Stimulated activated effector memory CD8-positive, alpha-beta T cell treated with anti-CD3 and anti-CD28 coated beads, Interleukin-12 subunit alpha, Interleukin-12 subunit beta, amount 100 ng/mL, for 72 hours (primary cell): Measurements from ENCODE around the gene DMC1.

Experiments
- ATAC-seq: fragments of 150-1000 bp; cut with Tn5 transposase; 2 replicates; pipeline ENCODE4 v1.10.0; 2021
- DNase-seq, 2 donors: peaks; one replicate each; pipeline ENCODE4 v3.0.0; 2021 to 2022; ENCODE audit warnings: low spot score in 2 of 2
- H3K27ac Mint-ChIP-seq: one replicate; pipeline ENCODE4 v1.8.0; 2022; ENCODE audit warnings: mild to moderate bottlenecking, mixed read lengths
- H3K36me3 Mint-ChIP-seq: one replicate; pipeline ENCODE4 v1.8.0; 2022; ENCODE audit warnings: mild to moderate bottlenecking, mixed read lengths
- H3K4me1 Mint-ChIP-seq: one replicate; pipeline ENCODE4 v1.8.0; 2022; ENCODE audit warnings: mixed read lengths
- H3K4me3 Mint-ChIP-seq: one replicate; pipeline ENCODE4 v1.8.0; 2022; ENCODE audit warnings: mild to moderate bottlenecking, mixed read lengths
- H3K9me3 Mint-ChIP-seq: one replicate; pipeline ENCODE4 v1.8.0; 2022; ENCODE audit warnings: mixed read lengths

The DMC1 gene

DNA sequence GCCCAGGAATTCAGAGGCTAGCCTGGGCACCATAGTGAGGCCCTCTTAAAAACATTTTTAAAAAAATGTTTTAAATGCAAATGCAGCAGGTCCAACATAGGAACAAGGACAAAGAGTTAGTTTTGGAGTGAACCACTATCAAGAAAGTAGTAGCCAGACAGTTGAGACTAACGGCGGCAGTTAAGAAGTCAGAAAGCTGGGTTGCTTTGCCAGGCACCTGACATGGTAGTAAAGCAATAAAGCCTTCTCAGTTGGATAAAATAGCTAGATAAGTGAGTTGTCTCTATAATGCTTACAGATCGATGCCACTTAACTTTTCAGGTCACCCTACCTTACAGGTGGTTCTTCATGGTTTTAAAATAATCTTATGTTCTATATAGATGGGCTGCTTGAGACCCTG, 47.0 kb downstream of the DMC1 start:
- no peak overlapping the region for H3K27ac Mint-ChIP-seq
- no peak overlapping the region for H3K4me3 Mint-ChIP-seq
- H3K4me1 Mint-ChIP-seq, result no peaks in the 10 kb centered on the region
- H3K36me3 Mint-ChIP-seq, result no peaks in the 10 kb centered on the region
- ATAC-seq, result no peak
- no peak for DNase-seq
- H3K9me3 Mint-ChIP-seq, result no peaks in the 10 kb centered on the region

DNA sequence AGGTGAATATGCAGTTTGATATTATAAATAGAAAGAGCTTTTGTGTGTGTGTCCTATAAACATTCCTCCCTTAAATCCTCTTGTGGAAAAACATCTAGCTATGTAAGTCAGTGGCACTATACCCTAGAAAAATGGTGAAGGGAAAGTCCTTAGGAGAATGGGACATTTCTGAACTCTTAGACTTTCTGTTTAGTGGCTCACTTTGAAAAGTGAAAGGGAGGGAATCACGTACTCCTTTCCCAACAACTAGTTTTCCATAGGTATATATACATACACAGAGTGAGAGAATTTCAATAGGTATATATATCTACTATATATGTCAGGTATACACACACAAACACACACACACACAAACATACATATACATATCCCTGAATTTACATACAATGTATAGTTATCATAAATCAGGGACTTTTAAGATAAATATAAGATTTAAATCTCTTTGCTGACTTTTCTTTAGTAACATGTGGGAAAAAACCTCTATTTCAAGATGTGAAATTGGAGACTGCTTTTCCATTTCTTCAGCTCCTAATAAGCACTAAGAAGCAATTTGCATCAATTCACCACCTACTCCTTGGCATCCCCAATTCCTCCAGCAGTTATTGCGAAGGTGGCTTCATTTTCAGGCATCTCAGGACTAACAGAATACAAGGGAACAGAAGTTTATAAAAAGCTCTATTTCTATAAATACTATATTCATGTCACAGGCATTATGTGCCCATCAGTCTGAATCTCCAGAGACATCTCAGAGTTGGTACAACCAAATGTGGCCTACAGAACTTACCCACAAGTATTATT, 50.3 kb downstream of the DMC1 start:
- ATAC-seq (no peak), DNase-seq (no peak)
- Mint-ChIP-seq H3K4me3 (no peak overlapping the region), H3K9me3 (no peaks in the 10 kb centered on the region), H3K27ac (no peak overlapping the region), H3K36me3 (no peaks in the 10 kb centered on the region), H3K4me1 (no peaks in the 10 kb centered on the region)

DNA sequence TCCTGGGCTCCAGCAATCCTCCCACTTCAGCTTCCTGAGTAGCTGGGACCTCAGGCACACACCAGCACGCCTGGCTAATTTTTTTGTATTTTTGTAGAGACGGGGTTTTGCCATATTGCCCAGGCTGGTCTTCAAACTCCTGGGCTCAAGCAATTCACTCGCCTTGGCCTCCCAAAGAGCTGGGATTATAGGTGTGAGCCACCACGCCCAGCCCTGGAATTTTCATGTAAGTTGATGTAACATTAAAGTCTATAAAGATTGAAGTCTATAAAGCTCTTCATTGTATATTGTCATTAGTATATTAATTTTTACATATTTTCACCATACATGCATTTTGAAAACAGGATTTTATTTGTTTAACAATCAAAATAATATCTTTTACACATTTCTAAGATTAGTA, 51.4 kb downstream of the DMC1 start:
- no peaks in the 10 kb centered on the region for H3K4me1 Mint-ChIP-seq
- H3K9me3 Mint-ChIP-seq, result no peaks in the 10 kb centered on the region
- no peaks in the 10 kb centered on the region for H3K36me3 Mint-ChIP-seq
- H3K4me3 Mint-ChIP-seq, result no peak overlapping the region
- ATAC-seq (no peak), DNase-seq (no peak)
- H3K27ac Mint-ChIP-seq, result no peak overlapping the region

DNA sequence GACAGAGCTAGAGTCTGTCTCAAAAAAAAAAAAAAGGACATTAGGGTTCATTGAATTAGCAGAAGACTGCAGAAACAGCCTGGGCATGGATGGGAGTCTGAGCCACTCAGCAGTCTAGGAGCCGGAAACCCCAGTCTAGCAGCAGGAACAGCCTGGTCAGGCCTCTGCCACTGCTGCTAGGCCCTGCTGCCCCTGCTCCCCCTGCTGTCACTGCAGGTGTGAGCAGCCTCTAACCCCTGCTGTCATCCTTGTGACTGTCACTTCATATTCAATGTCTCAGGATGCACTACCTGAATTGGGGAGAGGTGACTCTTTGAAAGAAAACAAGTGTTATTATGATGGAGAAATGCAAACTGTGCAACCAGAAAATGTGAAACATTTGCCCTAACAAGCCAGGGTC, 56.9 kb downstream of the DMC1 start:
- Mint-ChIP-seq H3K9me3 (no peaks in the 10 kb centered on the region), H3K4me1 (no peaks in the 10 kb centered on the region), H3K27ac (no peak overlapping the region), H3K4me3 (no peak overlapping the region), H3K36me3 (no peaks in the 10 kb centered on the region)
- ATAC-seq (peak; percentile 86), DNase-seq (no peak)

DNA sequence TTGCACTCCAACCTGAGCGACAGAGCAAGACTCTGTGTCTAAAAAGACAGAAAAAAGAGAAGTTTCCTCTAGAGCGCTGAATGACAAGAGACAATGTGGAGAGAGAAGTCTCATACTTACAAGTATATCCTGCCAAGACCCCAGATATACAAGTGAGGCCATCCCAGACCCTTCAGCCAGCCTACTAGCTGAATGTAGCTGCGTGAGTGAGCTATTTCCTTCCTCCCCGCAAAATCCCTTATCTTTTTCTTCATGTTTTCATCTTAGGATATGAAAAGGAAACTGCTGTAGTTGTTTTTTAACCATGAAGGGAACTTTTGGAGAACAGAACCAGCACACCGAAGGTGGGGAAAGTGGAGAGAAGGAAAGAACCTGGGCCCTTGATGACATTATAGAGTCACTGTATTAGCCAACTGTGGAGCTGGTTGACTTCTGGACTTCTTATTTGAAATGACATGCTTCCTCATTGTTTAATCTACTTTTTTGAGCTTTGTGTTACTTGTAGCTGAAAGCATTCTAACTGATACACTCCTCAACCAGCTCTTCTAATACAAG, 59.5 kb downstream of the DMC1 start:
- Mint-ChIP-seq H3K36me3 (peaks cover 15% of the 10 kb centered on the region), H3K27ac (no peak overlapping the region), H3K4me1 (peaks cover 12% of the 10 kb centered on the region), H3K9me3 (no peaks in the 10 kb centered on the region), H3K4me3 (no peak overlapping the region)
- DNase-seq (no peak), ATAC-seq (no peak)

DNA sequence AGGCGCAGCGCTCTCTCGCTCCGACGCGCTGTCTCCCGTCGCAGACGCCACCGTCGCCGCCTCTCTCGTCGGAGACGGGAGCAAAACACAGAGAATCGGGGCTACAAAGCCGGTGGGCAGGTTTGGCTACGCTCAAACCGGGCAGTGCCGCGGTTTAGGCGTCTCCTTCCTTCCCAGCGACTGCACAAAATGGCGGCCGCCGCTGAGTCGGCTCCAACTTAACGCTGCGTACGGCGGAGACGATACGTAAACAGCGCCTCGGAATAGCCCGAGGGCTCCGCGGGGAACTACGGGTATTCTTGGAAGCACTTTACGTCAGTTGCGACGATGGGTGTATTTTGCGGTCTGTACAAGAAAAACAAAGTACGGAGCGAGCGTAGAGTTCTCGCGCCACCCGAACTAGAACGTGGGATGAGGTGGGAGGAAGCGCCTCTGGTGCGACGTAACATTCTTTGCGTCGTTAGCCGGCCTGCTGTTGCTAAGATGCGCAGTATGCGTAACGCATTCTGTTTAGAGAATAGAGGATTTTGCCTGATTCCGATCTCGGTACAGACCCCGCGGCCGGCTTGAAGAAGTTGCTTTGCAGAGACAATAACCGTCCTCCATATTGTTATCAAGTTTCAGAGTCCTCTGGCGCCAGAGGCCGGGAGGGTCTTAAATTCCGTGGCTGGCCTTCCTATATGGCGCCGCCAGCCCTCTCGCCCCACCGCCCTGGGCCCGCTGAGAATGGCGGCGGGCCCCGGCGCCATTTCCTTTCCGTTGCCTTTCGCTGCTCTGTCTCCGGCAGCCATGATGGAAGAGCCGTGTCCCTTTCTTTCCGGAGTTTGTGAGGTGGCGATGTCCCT, 63.6 kb downstream of the DMC1 start, which contains the start of gene DDX17:
TSS of gene DDX17 (minus strand) at position 194 of the 845 bp plus-strand sequence.
- H3K4me3 Mint-ChIP-seq, result peak within 1 kb of the TSS; percentile 98
- peak; percentile 90 for ATAC-seq
- peak within 1 kb of the TSS; percentile 100 for H3K27ac Mint-ChIP-seq
- peaks cover 43% of the 10 kb centered on the region for H3K4me1 Mint-ChIP-seq
- DNase-seq, result peak; percentile 96 to 98
- no peaks in the 10 kb centered on the region for H3K9me3 Mint-ChIP-seq
- peaks cover 57% of the 10 kb centered on the region for H3K36me3 Mint-ChIP-seq

DNA sequence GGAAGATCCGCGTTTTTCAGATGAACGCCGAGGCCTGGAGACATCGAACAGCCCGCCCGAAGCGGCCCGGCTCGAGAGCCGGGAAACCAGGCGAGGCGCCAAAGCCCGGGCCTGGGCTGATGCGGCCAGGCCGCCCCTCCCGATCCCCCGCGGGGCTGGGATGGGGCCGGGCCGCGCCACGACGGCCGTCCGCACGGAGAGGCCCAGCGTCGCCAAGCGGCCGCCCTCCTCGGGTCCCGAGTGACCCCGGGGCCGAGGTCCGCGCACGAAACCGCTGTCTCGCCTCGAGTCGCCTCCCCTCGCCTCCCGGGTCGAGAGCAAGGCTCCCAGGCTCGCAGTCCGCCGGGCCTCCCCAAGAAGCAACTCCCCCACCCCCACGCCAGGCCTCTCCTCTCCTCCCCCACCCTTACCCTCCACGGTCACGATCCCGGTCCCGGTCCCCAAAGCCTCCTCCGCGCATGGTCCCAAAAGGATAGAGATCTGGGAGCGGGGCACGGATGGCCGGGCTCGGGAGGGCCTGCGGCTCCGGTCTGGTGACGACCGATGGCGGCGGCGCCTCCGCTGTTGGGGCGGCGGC, 64.4 kb downstream of the DMC1 start:
- peak; percentile 44 for ATAC-seq
- H3K9me3 Mint-ChIP-seq, result no peaks in the 10 kb centered on the region
- H3K4me1 Mint-ChIP-seq, result peaks cover 48% of the 10 kb centered on the region
- DNase-seq, result no peak
- H3K27ac Mint-ChIP-seq, result peak overlapping the region; percentile 100
- H3K36me3 Mint-ChIP-seq, result peaks cover 64% of the 10 kb centered on the region
- H3K4me3 Mint-ChIP-seq, result peak overlapping the region; percentile 98

DNA sequence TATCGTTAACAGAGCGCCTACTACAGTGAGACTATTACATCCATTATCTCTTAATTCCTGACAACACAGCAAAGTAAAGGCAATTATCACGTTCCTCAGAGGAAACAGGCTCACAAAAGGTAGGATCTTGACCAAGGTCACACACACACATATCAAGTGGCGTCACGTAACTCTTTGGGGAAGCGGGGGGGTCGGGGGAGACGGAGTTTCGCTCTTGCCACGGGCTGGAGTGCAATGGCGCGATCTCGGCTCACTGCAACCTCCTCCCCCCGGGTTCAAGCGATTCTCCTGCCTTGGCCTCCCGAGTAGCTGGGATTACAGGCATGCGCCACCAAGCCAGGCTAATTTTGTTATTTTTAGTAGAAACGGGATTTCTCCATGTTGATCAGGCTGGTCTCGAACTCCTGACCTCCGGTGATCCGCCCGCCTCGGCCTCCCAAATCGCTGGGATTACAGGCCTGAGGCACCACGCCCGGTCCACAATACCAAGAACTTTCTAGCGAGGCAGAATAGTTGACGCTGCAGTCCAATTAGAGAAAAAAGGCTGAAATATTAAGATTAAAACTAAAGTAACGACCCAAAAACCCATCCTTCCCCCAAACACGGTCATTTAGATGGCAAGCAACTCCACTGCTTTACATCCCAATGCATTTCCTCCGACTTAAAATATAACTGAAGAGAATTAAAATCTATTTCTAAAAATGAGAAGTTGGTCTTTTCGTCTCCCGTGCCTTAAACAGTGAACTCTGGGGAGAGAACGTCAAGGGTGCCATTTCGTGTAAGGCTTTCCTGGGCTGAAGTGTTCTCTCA, 65.0 kb downstream of the DMC1 start:
- Mint-ChIP-seq H3K9me3 (no peaks in the 10 kb centered on the region), H3K27ac (peak overlapping the region; percentile 100), H3K36me3 (peaks cover 71% of the 10 kb centered on the region), H3K4me3 (peak overlapping the region; percentile 98), H3K4me1 (peaks cover 48% of the 10 kb centered on the region)
- peak; percentile 33 to 76 for DNase-seq
- ATAC-seq, result no peak

DNA sequence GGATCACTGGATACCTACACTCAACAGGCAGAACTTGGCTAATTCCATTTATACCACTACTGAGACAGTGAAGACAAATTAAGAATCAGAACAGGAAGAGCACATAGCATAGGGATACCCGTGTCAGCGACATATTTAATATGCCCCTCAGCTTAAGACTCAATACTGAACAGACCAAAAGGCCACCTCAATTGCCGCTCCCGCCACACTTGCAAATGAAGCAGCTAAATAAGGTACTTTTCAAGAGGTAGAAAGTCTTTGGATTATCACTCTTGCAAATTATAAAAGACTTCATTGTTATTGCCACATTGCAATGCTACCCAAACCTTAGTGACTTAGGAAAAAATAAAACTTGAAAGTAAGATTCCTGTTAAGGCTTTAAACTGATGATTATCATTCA, 67.0 kb downstream of the DMC1 start:
- peaks cover 67% of the 10 kb centered on the region for H3K4me1 Mint-ChIP-seq
- peak overlapping the region; percentile 98 for H3K4me3 Mint-ChIP-seq
- H3K36me3 Mint-ChIP-seq, result peaks cover 90% of the 10 kb centered on the region
- peak overlapping the region; percentile 100 for H3K27ac Mint-ChIP-seq
- no peak for ATAC-seq
- H3K9me3 Mint-ChIP-seq, result no peaks in the 10 kb centered on the region
- no peak for DNase-seq

DNA sequence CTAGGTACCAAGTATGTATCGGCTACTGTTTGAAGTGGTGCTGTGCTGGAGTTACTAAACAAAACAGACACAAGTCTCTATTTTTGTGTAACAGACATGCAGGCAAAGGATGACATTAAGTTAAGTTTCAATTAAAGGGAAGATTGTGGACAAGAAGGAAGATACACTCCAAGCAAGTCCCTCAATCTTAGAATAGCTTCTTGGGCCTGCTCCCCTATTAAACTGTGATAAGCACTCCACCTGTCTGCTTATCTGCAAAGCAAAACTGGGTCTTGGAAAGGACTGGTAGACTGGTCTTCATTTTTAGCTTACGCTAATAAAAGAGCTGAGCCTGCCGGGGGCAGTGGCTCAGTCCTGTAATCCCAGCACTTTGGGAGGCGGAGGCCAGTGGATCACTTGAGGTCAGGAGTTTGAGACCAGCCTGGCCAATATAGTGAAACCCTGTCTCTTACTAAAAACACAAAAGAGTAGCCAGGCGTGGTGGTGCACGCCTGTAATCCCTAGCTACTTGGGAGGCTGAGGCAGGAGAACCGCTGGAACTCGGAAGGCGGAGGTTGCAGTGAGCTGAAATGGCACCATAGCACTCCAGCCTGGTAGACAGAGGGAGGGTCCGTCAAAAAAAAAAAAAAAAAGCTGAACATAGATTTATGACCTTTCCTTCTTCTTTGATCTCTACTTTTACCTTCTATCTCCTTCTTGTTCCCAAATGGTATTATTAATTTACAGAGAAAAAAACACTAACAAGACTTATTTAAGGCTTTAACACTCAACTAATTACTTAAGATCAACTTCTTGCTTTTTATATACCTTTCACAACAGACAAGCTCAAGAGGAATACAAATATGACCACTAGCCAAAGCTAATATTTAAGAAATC, 67.9 kb downstream of the DMC1 start:
- H3K27ac Mint-ChIP-seq, result peak overlapping the region; percentile 100
- ATAC-seq (no peak), DNase-seq (no peak)
- no peaks in the 10 kb centered on the region for H3K9me3 Mint-ChIP-seq
- peak overlapping the region; percentile 98 for H3K4me3 Mint-ChIP-seq
- peaks cover 100% of the 10 kb centered on the region for H3K36me3 Mint-ChIP-seq
- H3K4me1 Mint-ChIP-seq, result peaks cover 61% of the 10 kb centered on the region

DNA sequence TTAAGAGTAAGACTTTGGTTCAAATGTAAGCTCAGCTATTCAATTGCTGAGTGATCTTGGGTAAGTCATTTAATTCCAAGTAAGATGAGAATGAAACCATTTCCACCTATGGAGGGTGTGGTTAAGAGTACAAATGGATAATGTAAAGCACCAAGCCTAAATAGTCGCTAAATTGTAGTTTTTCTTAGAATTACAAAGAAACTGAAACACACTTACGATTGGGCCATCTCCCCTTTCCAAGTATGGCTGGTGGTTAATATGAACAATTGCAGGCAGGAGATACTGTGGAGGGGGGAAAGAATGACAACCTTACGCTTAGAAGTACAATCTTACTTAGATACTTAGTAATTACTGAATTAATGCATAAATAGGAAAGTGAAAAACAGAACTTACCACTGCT, 72.1 kb downstream of the DMC1 start:
- H3K36me3 Mint-ChIP-seq, result peaks cover 100% of the 10 kb centered on the region
- H3K9me3 Mint-ChIP-seq, result no peaks in the 10 kb centered on the region
- H3K27ac Mint-ChIP-seq, result no peak overlapping the region
- peak; percentile 81 for ATAC-seq
- no peak overlapping the region for H3K4me3 Mint-ChIP-seq
- H3K4me1 Mint-ChIP-seq, result peaks cover 39% of the 10 kb centered on the region
- DNase-seq, result no peak

DNA sequence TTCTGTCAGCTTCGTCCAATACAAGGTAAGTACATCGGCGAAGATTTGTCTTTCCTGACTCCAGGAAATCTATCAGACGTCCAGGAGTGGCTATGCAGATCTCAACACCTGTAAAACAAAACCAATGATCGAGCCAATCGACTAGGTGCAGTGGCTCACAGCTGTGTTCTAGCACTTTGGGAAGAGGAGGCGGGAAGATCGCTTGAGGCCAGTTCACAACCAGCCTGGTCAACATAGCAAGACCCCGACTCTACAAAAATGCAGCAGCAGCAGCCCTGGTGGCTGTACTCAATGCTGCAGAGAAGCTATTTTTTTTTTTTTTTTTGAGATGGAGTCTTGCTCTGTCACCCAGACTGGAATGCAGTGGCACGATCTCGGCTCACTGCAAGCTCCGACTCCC, 75.0 kb downstream of the DMC1 start:
- DNase-seq, result no peak
- no peak overlapping the region for H3K4me3 Mint-ChIP-seq
- H3K27ac Mint-ChIP-seq, result no peak overlapping the region
- H3K36me3 Mint-ChIP-seq, result peaks cover 100% of the 10 kb centered on the region
- H3K9me3 Mint-ChIP-seq, result no peaks in the 10 kb centered on the region
- no peak for ATAC-seq
- peaks cover 27% of the 10 kb centered on the region for H3K4me1 Mint-ChIP-seq

DNA sequence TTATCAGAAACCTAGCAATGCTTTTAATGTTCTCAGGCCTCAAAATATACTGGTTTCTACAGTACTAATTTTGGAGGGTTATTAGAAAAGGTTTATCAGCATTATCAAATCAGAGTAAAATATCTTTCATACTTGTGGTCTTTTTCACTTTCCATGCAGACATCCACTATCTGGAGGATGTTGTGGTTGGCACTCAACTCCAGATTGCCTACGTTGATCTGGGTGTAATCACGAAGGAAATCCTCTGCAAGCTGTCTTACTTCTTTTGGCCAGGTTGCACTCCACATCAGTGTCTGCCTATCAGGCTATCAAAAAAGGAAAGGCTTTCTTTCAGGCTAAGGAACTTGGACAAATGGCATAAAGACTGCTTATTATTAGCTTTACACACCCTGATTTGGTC, 75.5 kb downstream of the DMC1 start:
- no peak overlapping the region for H3K4me3 Mint-ChIP-seq
- DNase-seq (no peak), ATAC-seq (no peak)
- peaks cover 27% of the 10 kb centered on the region for H3K4me1 Mint-ChIP-seq
- peaks cover 100% of the 10 kb centered on the region for H3K36me3 Mint-ChIP-seq
- no peaks in the 10 kb centered on the region for H3K9me3 Mint-ChIP-seq
- no peak overlapping the region for H3K27ac Mint-ChIP-seq
